Activated CD8-positive, alpha-beta T cell treated with anti-CD3 and anti-CD28 coated beads for 36 hours (primary cell): Measurements from ENCODE around the gene P3H2. TPM values are rescaled to one million over a fixed set of nuclear protein-coding genes. Genes with fewer than 3 reads are reported as not detected.
A peak's percentile ranks its signal among the peaks of the same experiment; 100 is the strongest.

ENCODE experiments used
- ATAC-seq: fragments of 200-7000 bp; cut with Tn5 transposase; one replicate; pipeline ENCODE4 v1.10.0; 2021; ENCODE audit warnings: mild to moderate bottlenecking, moderate library complexity
- CTCF ChIA-PET: fragments of 350-600 bp; sonication (Branson Sonifier 250); formaldehyde crosslinking; loops from one replicate; lab custom pipeline; 2021; ENCODE audit warnings: antibody characterized with exemption; lab: Charles Lee
- POLR2A ChIA-PET: fragments of 350-600 bp; sonication (Branson Sonifier 250); formaldehyde crosslinking; loops from one replicate; lab custom pipeline; 2021; ENCODE audit warnings: antibody characterized with exemption; lab: Charles Lee
- DNase-seq: peaks from one replicate; pipeline ENCODE4 v3.0.0-alpha.2; 2020
- H3K27ac Mint-ChIP-seq: one replicate; pipeline ENCODE4 v1.8.0; 2021; ENCODE audit warnings: mild to moderate bottlenecking, mixed read lengths
- H3K27me3 Mint-ChIP-seq: one replicate; pipeline ENCODE4 v1.8.0; 2021; ENCODE audit warnings: mixed read lengths
- H3K36me3 Mint-ChIP-seq: one replicate; pipeline ENCODE4 v1.8.0; 2021; ENCODE audit warnings: low read depth, mixed read lengths
- H3K4me1 Mint-ChIP-seq: one replicate; pipeline ENCODE4 v1.8.0; 2021; ENCODE audit warnings: low read depth, mixed read lengths
- H3K4me3 Mint-ChIP-seq: one replicate; pipeline ENCODE4 v1.8.0; 2021; ENCODE audit warnings: mild to moderate bottlenecking, moderate library complexity, mixed read lengths
- H3K9me3 Mint-ChIP-seq: one replicate; pipeline ENCODE4 v1.8.0; 2021; ENCODE audit warnings: mixed read lengths
- intact Hi-C: fragments of 100-400 bp; cut with micrococcal nuclease; formaldehyde crosslinking; loops from one replicate; pipeline ENCODE4 v1.10.0; 2022
- total RNA-seq, 2 experiments: library from RNA; stranded (reverse); gene quantifications; one replicate each; pipeline ENCODE4 v1.2.3, GENCODE V29; 2021
- TF ChIP-seq, protein P1 (sequence below): fragments of 200-600 bp; IDR thresholded peaks from one replicate; pipeline ENCODE4 v1.8.0; 2022; ENCODE audit warnings: antibody characterized with exemption, mild to moderate bottlenecking

Gene P3H2
- total RNA-seq, 2 experiments from 2014 or later, result not detected

DNA sequence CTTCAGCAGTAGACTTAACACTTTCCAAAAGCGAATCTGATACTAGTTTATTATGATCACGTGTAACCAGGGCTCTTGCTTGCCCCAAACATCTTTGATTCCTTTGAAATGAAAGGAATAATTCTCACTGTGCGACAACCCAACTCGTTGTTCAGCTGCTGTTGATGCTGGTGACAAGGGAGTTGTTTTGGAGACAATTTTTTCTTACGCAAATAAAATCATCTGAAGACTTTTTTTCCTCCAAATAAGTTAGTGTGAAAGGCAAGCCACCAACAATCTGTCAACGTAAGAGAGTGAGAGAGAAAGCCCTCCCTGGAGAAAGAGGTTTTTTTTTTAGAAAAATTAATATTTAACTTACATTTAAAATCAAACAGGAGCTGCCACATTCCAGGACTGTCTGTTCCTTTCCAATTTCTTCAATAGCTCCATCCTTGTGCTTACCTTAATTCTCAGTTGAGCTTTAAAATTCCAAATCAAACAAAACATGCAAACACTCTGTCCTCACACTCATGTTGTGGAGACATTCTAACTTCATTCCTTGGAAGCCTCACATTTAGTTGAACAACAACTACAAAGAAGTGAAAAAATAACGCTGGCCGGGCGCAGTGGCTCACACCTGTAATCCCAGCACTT is 4.9 kb upstream of the P3H2 start:
- H3K4me3 Mint-ChIP-seq, result no peak overlapping the region
- CTCF ChIA-PET, result interaction anchor here (0.9 kb wide), 1 partner anchor 45 kb away, joined by 3 read pairs; no protein-coding TSS in a partner anchor

DNA sequence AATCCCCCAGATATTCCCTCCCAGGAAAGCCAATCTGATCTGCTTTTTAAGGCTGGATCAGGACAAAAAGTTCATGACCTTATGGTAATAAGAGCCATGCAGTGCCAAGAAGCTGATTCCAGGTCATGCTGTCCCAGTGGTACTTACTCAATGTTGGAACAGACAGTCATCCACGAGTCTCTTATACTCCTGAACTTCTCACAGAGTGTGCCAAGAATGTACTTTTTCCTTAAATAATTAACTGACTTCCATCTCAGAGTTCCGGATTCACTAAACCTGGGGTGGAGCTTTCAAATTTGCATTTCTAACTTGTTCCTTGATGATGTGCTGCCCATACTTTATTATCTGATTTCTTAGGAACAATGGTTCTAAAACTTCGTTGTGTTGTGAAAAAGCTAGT is 3.4 kb upstream of the P3H2 start:
- intact Hi-C loops, result loop anchor here (10.0 kb wide), 1 partner anchor 481 kb away; no protein-coding TSS in a partner anchor
- Mint-ChIP-seq H3K27ac (no peak overlapping the region), H3K27me3 (peaks cover 33% of the 10 kb centered on the region), H3K4me1 (peaks cover 3% of the 10 kb centered on the region), H3K4me3 (no peak overlapping the region), H3K9me3 (no peaks in the 10 kb centered on the region), H3K36me3 (no peaks in the 10 kb centered on the region)
- DNase-seq (no peak), ATAC-seq (no peak)
- CTCF ChIA-PET, result interaction anchor here (1.0 to 1.2 kb wide), 2 partner anchors 16 to 156 kb away, joined by 3 to 4 read pairs; no protein-coding TSS in a partner anchor
- POLR2A ChIA-PET, result no interaction called here
- TF ChIP-seq, protein P1, sequence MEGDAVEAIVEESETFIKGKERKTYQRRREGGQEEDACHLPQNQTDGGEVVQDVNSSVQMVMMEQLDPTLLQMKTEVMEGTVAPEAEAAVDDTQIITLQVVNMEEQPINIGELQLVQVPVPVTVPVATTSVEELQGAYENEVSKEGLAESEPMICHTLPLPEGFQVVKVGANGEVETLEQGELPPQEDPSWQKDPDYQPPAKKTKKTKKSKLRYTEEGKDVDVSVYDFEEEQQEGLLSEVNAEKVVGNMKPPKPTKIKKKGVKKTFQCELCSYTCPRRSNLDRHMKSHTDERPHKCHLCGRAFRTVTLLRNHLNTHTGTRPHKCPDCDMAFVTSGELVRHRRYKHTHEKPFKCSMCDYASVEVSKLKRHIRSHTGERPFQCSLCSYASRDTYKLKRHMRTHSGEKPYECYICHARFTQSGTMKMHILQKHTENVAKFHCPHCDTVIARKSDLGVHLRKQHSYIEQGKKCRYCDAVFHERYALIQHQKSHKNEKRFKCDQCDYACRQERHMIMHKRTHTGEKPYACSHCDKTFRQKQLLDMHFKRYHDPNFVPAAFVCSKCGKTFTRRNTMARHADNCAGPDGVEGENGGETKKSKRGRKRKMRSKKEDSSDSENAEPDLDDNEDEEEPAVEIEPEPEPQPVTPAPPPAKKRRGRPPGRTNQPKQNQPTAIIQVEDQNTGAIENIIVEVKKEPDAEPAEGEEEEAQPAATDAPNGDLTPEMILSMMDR, result no peak

More for the DNA sequence above, 4.9 kb upstream of the P3H2 start:
- Mint-ChIP-seq H3K27ac (no peak overlapping the region), H3K36me3 (no peaks in the 10 kb centered on the region), H3K9me3 (no peaks in the 10 kb centered on the region), H3K4me1 (no peaks in the 10 kb centered on the region), H3K27me3 (peaks cover 24% of the 10 kb centered on the region)
- no peak for ATAC-seq
- intact Hi-C loops, result loop anchor here (10.0 kb wide), 1 partner anchor 479 kb away; no protein-coding TSS in a partner anchor
- no peak for DNase-seq
- TF ChIP-seq, protein P1, result no peak
- POLR2A ChIA-PET, result interaction anchor here (0.6 kb wide), 1 partner anchor 338 kb away, joined by 3 read pairs; no protein-coding TSS in a partner anchor

DNA sequence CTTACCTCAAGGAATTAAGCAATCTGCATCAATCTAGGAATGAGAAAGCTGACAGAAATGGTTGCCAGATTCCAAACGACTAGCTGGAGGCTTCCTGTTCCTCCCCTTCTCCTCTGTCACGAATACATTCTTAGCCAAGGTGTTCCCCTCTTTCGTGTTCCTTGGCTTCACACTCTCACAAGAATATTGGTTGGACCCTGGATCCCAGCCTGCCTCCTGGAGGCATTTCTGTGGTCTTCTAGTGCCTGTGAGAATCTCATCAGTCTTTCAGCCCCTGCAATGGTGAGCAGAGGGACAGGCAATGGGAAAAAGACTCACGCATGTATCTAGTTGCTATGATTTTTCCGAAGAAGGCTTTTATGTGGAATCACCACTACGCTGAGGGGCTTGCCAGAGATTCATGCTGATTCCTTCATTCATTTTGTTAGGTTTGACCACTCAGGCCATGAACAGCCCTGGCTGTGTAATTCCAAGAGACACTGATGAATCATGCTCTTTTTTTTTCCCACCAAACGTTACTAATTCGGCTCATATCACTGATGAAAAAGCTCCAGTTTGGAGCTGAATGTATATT is 1.6 kb upstream of the P3H2 start:
- H3K36me3 Mint-ChIP-seq, result no peaks in the 10 kb centered on the region
- no peak for DNase-seq
- TF ChIP-seq, protein P1, result no peak
- CTCF ChIA-PET, result no interaction called here
- intact Hi-C loops, result loop anchor here (10.0 kb wide), 1 partner anchor 483 kb away; no protein-coding TSS in a partner anchor
- no peak for ATAC-seq
- no peak overlapping the region for H3K27ac Mint-ChIP-seq
- peaks cover 42% of the 10 kb centered on the region for H3K27me3 Mint-ChIP-seq
- no peaks in the 10 kb centered on the region for H3K9me3 Mint-ChIP-seq
- peaks cover 3% of the 10 kb centered on the region for H3K4me1 Mint-ChIP-seq
- no peak overlapping the region for H3K4me3 Mint-ChIP-seq
- POLR2A ChIA-PET, result no interaction called here

DNA sequence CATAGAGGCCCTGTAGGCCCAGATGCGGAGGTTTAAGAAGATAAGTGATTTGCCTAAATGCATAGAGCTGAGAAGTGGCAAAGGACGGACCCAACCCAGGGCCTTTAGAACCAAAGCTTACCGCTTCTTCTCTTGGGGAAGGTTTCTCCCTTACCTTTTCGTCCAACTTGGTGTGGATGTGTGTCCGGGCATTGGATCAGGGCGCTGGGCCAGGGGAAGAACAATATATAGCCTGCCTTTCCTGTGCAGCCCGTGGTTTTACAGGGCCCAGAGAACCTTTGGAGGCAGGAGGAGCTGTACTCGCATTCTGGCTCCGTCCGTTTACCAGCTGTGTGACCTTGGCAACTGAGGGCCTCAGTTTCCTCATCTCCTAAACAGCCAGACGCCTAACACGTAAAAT is 686 bp upstream of the P3H2 start:
- DNase-seq (no peak), ATAC-seq (no peak)
- intact Hi-C loops, result loop anchor here (10.0 kb wide), 1 partner anchor 483 kb away; no protein-coding TSS in a partner anchor
- Mint-ChIP-seq H3K4me1 (peaks cover 3% of the 10 kb centered on the region), H3K36me3 (no peaks in the 10 kb centered on the region), H3K27me3 (peaks cover 45% of the 10 kb centered on the region), H3K9me3 (no peaks in the 10 kb centered on the region), H3K4me3 (no peak overlapping the region), H3K27ac (no peak overlapping the region)
- TF ChIP-seq, protein P1, result no peak
- POLR2A ChIA-PET, result no interaction called here
- CTCF ChIA-PET, result interaction anchor here (0.9 to 1.7 kb wide), 3 partner anchors 10 to 159 kb away, joined by 3 to 8 read pairs (median 3); no protein-coding TSS in a partner anchor

DNA sequence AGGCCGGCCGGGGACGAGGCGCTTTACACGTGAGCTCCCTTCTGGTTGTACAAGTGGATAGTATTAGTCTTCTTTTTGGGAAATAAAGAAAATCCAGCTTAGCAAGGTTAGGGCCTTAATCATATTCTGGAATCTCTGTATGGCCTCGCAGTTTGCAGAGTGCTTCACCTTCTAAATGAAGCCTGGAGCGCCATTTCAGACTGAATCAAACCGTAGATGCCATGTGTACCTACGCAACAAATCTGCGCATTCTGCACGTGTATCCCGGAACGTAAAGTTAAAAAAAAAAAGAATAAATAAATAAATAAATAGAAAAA is 322 bp upstream of the P3H2 start:
- Mint-ChIP-seq H3K4me3 (peak overlapping the region; percentile 43), H3K27me3 (peaks cover 45% of the 10 kb centered on the region), H3K4me1 (peaks cover 3% of the 10 kb centered on the region), H3K9me3 (no peaks in the 10 kb centered on the region), H3K36me3 (no peaks in the 10 kb centered on the region), H3K27ac (no peak overlapping the region)
- DNase-seq (no peak), ATAC-seq (no peak)
- TF ChIP-seq, protein P1, result peak; percentile 1
- POLR2A ChIA-PET, result no interaction called here
- intact Hi-C loops, result loop anchor here (10.0 kb wide), 1 partner anchor 484 kb away; no protein-coding TSS in a partner anchor
- CTCF ChIA-PET, result interaction anchor here (0.9 to 1.7 kb wide), 4 partner anchors 10 to 159 kb away, joined by 3 to 8 read pairs (median 4); no protein-coding TSS in a partner anchor
